OCI-LY7 (cell line): ENCODE measurements around the gene EBP. TPM values are rescaled to one million over a fixed set of nuclear protein-coding genes. Genes with fewer than 3 reads are reported as not detected.

Source experiments
- BruUV-seq: library from RNA; stranded (reverse); fragments of 400-500 nt; replicated peaks from 2 replicates; lab custom pipeline; 2021; lab: Mats Ljungman, UMichigan
- CTCF ChIA-PET: fragments of 300-600 bp; sonication (Branson Sonifier 250); formaldehyde crosslinking; loops from one replicate; lab custom pipeline; 2022; ENCODE audit warnings: antibody characterized with exemption; ENCODE audit not compliant: unreplicated experiment; lab: Charles Lee
- POLR2A ChIA-PET: fragments of 300-600 bp; sonication (Branson Sonifier 250); formaldehyde crosslinking; loops from one replicate; lab custom pipeline; 2022; ENCODE audit warnings: antibody characterized with exemption; lab: Charles Lee
- DNase-seq: peaks from one replicate; pipeline ENCODE4 v3.0.0-alpha.2; 2015; ENCODE audit warnings: low spot score
- H2AFZ ChIP-seq: fragments of 200-600 bp; sonication (generic), shearing (Covaris generic); 2 replicates; pipeline ENCODE4 v1.6.1; 2014; ENCODE audit warnings: mild to moderate bottlenecking, antibody characterized with exemption, low read length, moderate library complexity
- H3K27ac ChIP-seq: fragments of 200-600 bp; sonication (generic); 2 replicates; pipeline ENCODE4 v1.5.1; 2014; ENCODE audit warnings: mixed run types, low read depth, mild to moderate bottlenecking, moderate library complexity, low read length, inconsistent platforms; ENCODE audit not compliant: poor library complexity, severe bottlenecking
- H3K36me3 ChIP-seq: fragments of 200-600 bp; sonication (generic); 2 replicates; pipeline ENCODE4 v1.6.1; 2014; ENCODE audit warnings: mild to moderate bottlenecking, antibody characterized with exemption, low read length, moderate library complexity, mixed read lengths; ENCODE audit not compliant: insufficient read depth
- H3K4me1 ChIP-seq: fragments of 200-600 bp; sonication (generic); 2 replicates; pipeline ENCODE4 v1.5.1; 2014; ENCODE audit warnings: mild to moderate bottlenecking, low read length; ENCODE audit not compliant: insufficient read depth, poor library complexity, severe bottlenecking
- H3K4me2 ChIP-seq: fragments of 200-600 bp; sonication (generic); 2 replicates; pipeline ENCODE4 v1.6.1; 2014; ENCODE audit warnings: mild to moderate bottlenecking, low read length
- H3K4me3 ChIP-seq: fragments of 200-600 bp; sonication (generic); 2 replicates; pipeline ENCODE4 v1.5.1; 2014; ENCODE audit warnings: mild to moderate bottlenecking, low read depth, low read length; ENCODE audit not compliant: poor library complexity, severe bottlenecking
- H3K79me2 ChIP-seq: fragments of 200-600 bp; sonication (generic); 2 replicates; pipeline ENCODE4 v1.6.1; 2016; ENCODE audit warnings: low read depth, mild to moderate bottlenecking, low read length, moderate library complexity, mixed read lengths; ENCODE audit not compliant: insufficient read depth
- H3K9me2 ChIP-seq: fragments of 200-600 bp; sonication (generic); 2 replicates; pipeline ENCODE4 v1.6.1; 2016; ENCODE audit warnings: mild to moderate bottlenecking, low read length, mixed read lengths; ENCODE audit not compliant: insufficient read depth
- H3K9me3 ChIP-seq: fragments of 200-600 bp; sonication (generic); 2 replicates; pipeline ENCODE4 v1.6.1; 2014; ENCODE audit warnings: mild to moderate bottlenecking, mixed run types, low read length, mixed read lengths
- H4K20me1 ChIP-seq: fragments of 200-600 bp; sonication (generic); 2 replicates; pipeline ENCODE4 v1.6.1; 2014; ENCODE audit warnings: mild to moderate bottlenecking, antibody characterized with exemption, low read length, moderate library complexity, mixed read lengths; ENCODE audit not compliant: insufficient read depth
- CTCF ChIP-seq: fragments of 200-600 bp; sonication (generic); conservative IDR thresholded peaks from 2 replicates; pipeline ENCODE4 v1.5.1; 2014; ENCODE audit warnings: mild to moderate bottlenecking, antibody characterized with exemption, low read length, moderate library complexity, mixed read lengths
- EZH2phosphoT487 ChIP-seq: fragments of 200-600 bp; sonication (generic); IDR thresholded peaks from 2 replicates; pipeline ENCODE4 v1.6.1; 2018; ENCODE audit warnings: low read depth, borderline replicate concordance, mild to moderate bottlenecking, mixed run types, antibody characterized with exemption, low read length, moderate library complexity, mixed read lengths
- intact Hi-C: fragments of 100-400 bp; cut with micrococcal nuclease; formaldehyde crosslinking; loops from one replicate; pipeline ENCODE4 v1.10.0; 2022; ENCODE audit not compliant: unreplicated experiment
- total RNA-seq, 2 experiments: library from RNA; depleted of rRNA in 1 of 2; stranded (reverse); fragments of >200 nt in 1 of 2; shearing (Covaris generic) in 1 of 2; gene quantifications; 2 replicates each; pipeline ENCODE4 v1.2.3, GENCODE V29; 2014 to 2022

Gene EBP
- total RNA-seq, 2 experiments from 2014 or later, result 94.4 to 126 TPM

GRCh38 chrX:48559636-48560035, 38.0 kb downstream of the EBP start:
- Histone ChIP-seq H3K36me3 (peaks cover 28% of the 10 kb centered on the region), H3K4me1 (no peaks in the 10 kb centered on the region), H3K27ac (no peak overlapping the region), H2AFZ (no peak overlapping the region), H3K9me2 (no peaks in the 10 kb centered on the region), H4K20me1 (no peaks in the 10 kb centered on the region), H3K79me2 (no peaks in the 10 kb centered on the region), H3K9me3 (no peaks in the 10 kb centered on the region), H3K4me3 (no peak overlapping the region), H3K4me2 (no peak overlapping the region)
- CTCF ChIA-PET, result no interaction called here
- no peak for TF ChIP-seq EZH2phosphoT487
- no peak for TF ChIP-seq CTCF
- intact Hi-C loops, result no loop called here
- no peak for DNase-seq
- no TSS peak for BruUV-seq
- POLR2A ChIA-PET, result no interaction called here

- TF ChIP-seq EZH2phosphoT487 (no peak), CTCF (no peak)
- Histone ChIP-seq H3K36me3 (peaks cover 24% of the 10 kb centered on the region), H2AFZ (no peak overlapping the region), H3K4me3 (no peak overlapping the region), H3K27ac (no peak overlapping the region), H3K9me2 (no peaks in the 10 kb centered on the region), H3K9me3 (no peaks in the 10 kb centered on the region), H3K4me1 (no peaks in the 10 kb centered on the region), H4K20me1 (no peaks in the 10 kb centered on the region), H3K79me2 (no peaks in the 10 kb centered on the region), H3K4me2 (no peak overlapping the region)
- BruUV-seq, result no TSS peak
- no peak for DNase-seq
- ChIA-PET POLR2A (no interaction called here), CTCF (no interaction called here)
- intact Hi-C loops, result no loop called here
These were observed 38.4 kb downstream of the EBP start for GRCh38 chrX:48560056-48560455.

- BruUV-seq, result no TSS peak
- POLR2A ChIA-PET, result no interaction called here
- H4K20me1 ChIP-seq, result no peaks in the 10 kb centered on the region
- H3K79me2 ChIP-seq, result no peaks in the 10 kb centered on the region
- no peak for DNase-seq
- no peak overlapping the region for H3K4me3 ChIP-seq
- no peaks in the 10 kb centered on the region for H3K4me1 ChIP-seq
- H3K4me2 ChIP-seq, result no peak overlapping the region
- no peak overlapping the region for H3K27ac ChIP-seq
- H3K36me3 ChIP-seq, result peaks cover 23% of the 10 kb centered on the region
- TF ChIP-seq EZH2phosphoT487 (no peak), CTCF (no peak)
- no peaks in the 10 kb centered on the region for H3K9me3 ChIP-seq
- H2AFZ ChIP-seq, result no peak overlapping the region
- intact Hi-C loops, result no loop called here
- H3K9me2 ChIP-seq, result no peaks in the 10 kb centered on the region
- CTCF ChIA-PET, result no interaction called here
These were observed 39.1 kb downstream of the EBP start for GRCh38 chrX:48560681-48561080.
